H1 (cell line): Measurements from ENCODE around the gene CDH18. TPM values are rescaled to one million over a fixed set of nuclear protein-coding genes. Genes with fewer than 3 reads are reported as not detected.

Experiments used
- BRCA1 ChIP-seq: IDR thresholded peaks from 2 replicates; pipeline ENCODE4 v1.6.1; 2012; ENCODE audit warnings: low read depth, low read length, improper control_type of control experiment
- CHD7 ChIP-seq: fragments of 300-600 bp; sonication (generic); IDR thresholded peaks from 2 replicates; pipeline ENCODE4 v1.7.1; 2012; ENCODE audit warnings: low read length, moderate library complexity, mild to moderate bottlenecking, inconsistent platforms; ENCODE audit not compliant: insufficient replicate concordance
- E2F6 ChIP-seq: IDR thresholded peaks from 2 replicates; pipeline ENCODE4 v1.6.1; 2012; ENCODE audit warnings: inconsistent platforms
- POU5F1 ChIP-seq: IDR thresholded peaks from 2 replicates; pipeline ENCODE4 v1.6.1; 2011; ENCODE audit warnings: low read depth, mild to moderate bottlenecking, low read length, moderate library complexity
- SAP30 ChIP-seq: fragments of 300-600 bp; sonication (generic); IDR thresholded peaks from 2 replicates; pipeline ENCODE4 v1.7.1; 2012; ENCODE audit warnings: low read length, moderate library complexity, mild to moderate bottlenecking, inconsistent platforms; ENCODE audit not compliant: insufficient read depth, insufficient replicate concordance
- SIN3A ChIP-seq, 2 experiments: IDR thresholded peaks in 1 of 2; conservative IDR thresholded peaks in 1 of 2; 2 replicates each; pipeline ENCODE4 v1.6.1; 2011 to 2012; ENCODE audit warnings: low read length in 2 of 2, improper control_type of control experiment in 1 of 2, low read depth in 1 of 2, mild to moderate bottlenecking in 1 of 2
- SIRT6 ChIP-seq: IDR thresholded peaks from one replicate; pipeline ENCODE4 v1.7.1; 2012; ENCODE audit warnings: low read length, inconsistent platforms
- SUZ12 ChIP-seq: fragments of 200-600 bp; sonication (generic); IDR thresholded peaks from 2 replicates; pipeline ENCODE4 v1.6.1; 2012; ENCODE audit warnings: mild to moderate bottlenecking, inconsistent platforms, low read length, moderate library complexity, mixed read lengths
- TAF1 ChIP-seq: IDR thresholded peaks from 2 replicates; pipeline ENCODE4 v1.6.1; 2011; ENCODE audit warnings: mild to moderate bottlenecking, low read depth, low read length
- polyA plus RNA-seq, 7 experiments: library from polyadenylated mRNA; depleted of rRNA in 3 of 7; stranded (reverse) in 5 of 7; unstranded in 2 of 7; fragments of >200 nt in 5 of 7; fragments of 200-250 nt in 2 of 7; gene quantifications; 1 replicate in 5 of 7; 2 replicates in 1 of 7; 4 replicates in 1 of 7; pipeline versions ENCODE4 v1.2.1 to v1.2.3, GENCODE V29; 2011 to 2013; ENCODE audit warnings: missing spikeins in 2 of 7, mixed read lengths in 2 of 7
- total RNA-seq: library from RNA; stranded (reverse); fragmentation: NEBNext Ultra II Directional; extraction: Animal tissue kit (Norgen Biotek cat#: 25700); gene quantifications from 2 replicates; pipeline ENCODE4 v1.2.1, GENCODE V29; 2021

CDH18 gene
- total and polyA plus RNA-seq, 2 of the 8 experiments (the other 6 are each of a cell fraction or from before 2014, with no cell fraction given), result 0.30 to 0.32 TPM

GRCh38 chr5:19987612-19988361 is at the start of gene CDH18 (continued):
- TF ChIP-seq CHD7, result no peak
- no peak for TF ChIP-seq SIN3A (conservative IDR thresholded peaks at IDR 0.05 in 1 of 2, IDR thresholded peaks at IDR 0.05 in 1 of 2; ENCODE audit: low read depth in 1 of 2, low read length in 2 of 2)
- no peak for TF ChIP-seq BRCA1
- TF ChIP-seq SUZ12, result no peak
- no peak for TF ChIP-seq SAP30
- peak; percentile 24; the same call in 1 of the 2 replicates for TF ChIP-seq TAF1
- no peak for TF ChIP-seq SIRT6
- TF ChIP-seq POU5F1, result no peak
- TF ChIP-seq E2F6, result no peak
